Liver (tissue), 9 donors: ENCODE results near the gene LHFPL3. TPM values are rescaled to one million over a fixed set of nuclear protein-coding genes. Genes with fewer than 3 reads are reported as not detected.

Experiments used
- DNase-seq: peaks from one replicate; pipeline ENCODE4 v3.0.0-alpha.2; 2017; ENCODE audit warnings: low spot score
- H3K27ac ChIP-seq, 2 donors: one replicate each; pipeline ENCODE4 v1.7.0; 2013; ENCODE audit warnings: inconsistent platforms in 2 of 2, low read length in 2 of 2, control low read depth in 1 of 2, low read depth in 1 of 2, mild to moderate bottlenecking in 1 of 2
- H3K27me3 ChIP-seq, 4 donors: one replicate each; pipeline versions ENCODE4 v1.6.1 to v1.7.0; 2013; ENCODE audit warnings: low read length in 3 of 4, inconsistent platforms in 1 of 4, mild to moderate bottlenecking in 1 of 4, moderate library complexity in 1 of 4; ENCODE audit not compliant: control insufficient read depth in 4 of 4, insufficient read depth in 4 of 4
- H3K36me3 ChIP-seq, 4 donors: one replicate each; pipeline versions ENCODE4 v1.6.1 to v1.7.0; 2013; ENCODE audit warnings: low read length in 3 of 4, mild to moderate bottlenecking in 3 of 4, low read depth in 1 of 4, moderate library complexity in 1 of 4; ENCODE audit not compliant: control insufficient read depth in 4 of 4, insufficient read depth in 3 of 4
- H3K4me1 ChIP-seq, 4 donors: one replicate each; pipeline versions ENCODE4 v1.6.1 to v1.7.0; 2013; ENCODE audit warnings: low read length in 3 of 4, mild to moderate bottlenecking in 3 of 4, moderate library complexity in 1 of 4; ENCODE audit not compliant: control insufficient read depth in 4 of 4, insufficient read depth in 4 of 4
- H3K4me3 ChIP-seq, 3 donors: one replicate each; pipeline versions ENCODE4 v1.6.1 to v1.7.0; 2013; ENCODE audit warnings: low read length in 3 of 3, control low read depth in 1 of 3, low read depth in 1 of 3, mild to moderate bottlenecking in 1 of 3
- H3K9ac ChIP-seq, 2 donors: one replicate each; pipeline ENCODE4 v1.7.0; 2013; ENCODE audit warnings: low read length in 2 of 2, mild to moderate bottlenecking in 2 of 2, moderate library complexity in 2 of 2, control low read depth in 1 of 2, low read depth in 1 of 2
- H3K9me3 ChIP-seq, 4 donors: one replicate each; pipeline versions ENCODE4 v1.6.1 to v1.7.0; 2013; ENCODE audit warnings: low read length in 3 of 4; ENCODE audit not compliant: control insufficient read depth in 4 of 4
- EGR1 ChIP-seq, 2 donors: IDR thresholded peaks; 2 replicates each; pipeline ENCODE4 v1.6.1; 2016 to 2018; ENCODE audit warnings: antibody characterized with exemption in 2 of 2, low read depth in 2 of 2
- FOXA1 ChIP-seq: IDR thresholded peaks from 2 replicates; pipeline ENCODE4 v1.6.1; 2016; ENCODE audit warnings: antibody characterized with exemption
- HNF4G ChIP-seq: IDR thresholded peaks from 2 replicates; pipeline ENCODE4 v1.6.1; 2016; ENCODE audit warnings: antibody characterized with exemption
- JUND ChIP-seq, 2 donors: IDR thresholded peaks; 2 replicates each; pipeline ENCODE4 v1.6.1; 2016; ENCODE audit warnings: antibody characterized with exemption in 2 of 2
- RAD21 ChIP-seq, 2 donors: IDR thresholded peaks; 2 replicates each; pipeline ENCODE4 v1.6.1; 2016; ENCODE audit warnings: antibody characterized with exemption in 2 of 2, mild to moderate bottlenecking in 2 of 2
- TAF1 ChIP-seq: conservative IDR thresholded peaks from 2 replicates; pipeline ENCODE4 v1.6.1; 2016; ENCODE audit warnings: antibody characterized with exemption, mild to moderate bottlenecking
- WGBS: extraction: QIAGEN DNeasy Blood & Tissue Kit; methylation state at CpG from one replicate; pipeline ENCODE4 v1.1.7; 2013; 5-methylcytosine and 5-hydroxymethylcytosine counted together
- polyA plus RNA-seq, 2 donors: library from polyadenylated mRNA; stranded (reverse) in 1 of 2; unstranded in 1 of 2; fragments of 200-250 nt in 1 of 2; fragments of >200 nt in 1 of 2; fragmentation: Nextera tagmentation in 1 of 2; extraction: Ambion mirVana in 1 of 2; gene quantifications; one replicate each; pipeline versions ENCODE4 v1.2.1 to v1.2.3, GENCODE V29; 2013 to 2015
- total RNA-seq, 2 donors: library from RNA; depleted of rRNA; stranded (reverse); fragments of >200 nt; gene quantifications; one replicate each; pipeline ENCODE4 v1.2.3, GENCODE V29; 2014
- TF ChIP-seq, protein P1 (sequence below): IDR thresholded peaks from 2 replicates; pipeline ENCODE4 v1.6.1; 2016; ENCODE audit warnings: antibody characterized with exemption
- TF ChIP-seq, protein P2 (sequence below): IDR thresholded peaks from 2 replicates; pipeline ENCODE4 v1.6.1; 2016; ENCODE audit warnings: antibody characterized with exemption, mild to moderate bottlenecking
- TF ChIP-seq, protein P3 (sequence below): fragments of 150-350 bp; IDR thresholded peaks from 2 replicates; pipeline ENCODE4 v1.5.1; 2017; ENCODE audit warnings: improper control_type of control experiment, low read depth, low read length; ENCODE audit not compliant: missing input control
- donor health status: healthy.
- donor health status: healthy.
- donor health status: healthy.
- donor health status: healthy.
- donor health status: healthy.

Gene LHFPL3
- total and polyA plus RNA-seq, 4 donors = not detected

DNA sequence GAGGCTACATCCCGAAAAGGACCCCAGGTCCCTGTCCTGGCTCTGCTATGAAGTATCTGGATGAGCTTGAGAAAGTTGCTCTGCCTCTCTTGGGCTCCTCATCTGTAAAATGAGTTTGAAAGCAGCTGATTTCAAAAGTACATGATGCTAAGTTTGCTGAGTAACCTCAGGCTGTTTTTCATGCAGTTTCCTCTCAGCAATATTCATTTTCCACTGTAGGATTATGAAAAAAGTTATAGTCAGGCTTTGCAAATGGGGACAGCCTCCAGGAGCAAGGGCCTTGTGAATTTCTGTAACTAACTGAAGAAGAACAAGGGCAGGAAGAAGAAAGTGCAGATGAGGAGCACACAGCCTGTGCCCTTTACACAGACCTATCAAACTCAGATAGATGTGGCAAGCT is 518.3 kb downstream of the LHFPL3 start:
- WGBS = 56% methylated on average over 1 of the region's 1 CpG
- no peaks in the 10 kb centered on the region for H3K4me1 ChIP-seq
- no peak overlapping the region for H3K4me3 ChIP-seq
- peaks cover 0 to 12% (median 2%) of the 10 kb centered on the region in 4 donors for H3K27me3 ChIP-seq
- no peak for DNase-seq
- TF ChIP-seq, protein P1, sequence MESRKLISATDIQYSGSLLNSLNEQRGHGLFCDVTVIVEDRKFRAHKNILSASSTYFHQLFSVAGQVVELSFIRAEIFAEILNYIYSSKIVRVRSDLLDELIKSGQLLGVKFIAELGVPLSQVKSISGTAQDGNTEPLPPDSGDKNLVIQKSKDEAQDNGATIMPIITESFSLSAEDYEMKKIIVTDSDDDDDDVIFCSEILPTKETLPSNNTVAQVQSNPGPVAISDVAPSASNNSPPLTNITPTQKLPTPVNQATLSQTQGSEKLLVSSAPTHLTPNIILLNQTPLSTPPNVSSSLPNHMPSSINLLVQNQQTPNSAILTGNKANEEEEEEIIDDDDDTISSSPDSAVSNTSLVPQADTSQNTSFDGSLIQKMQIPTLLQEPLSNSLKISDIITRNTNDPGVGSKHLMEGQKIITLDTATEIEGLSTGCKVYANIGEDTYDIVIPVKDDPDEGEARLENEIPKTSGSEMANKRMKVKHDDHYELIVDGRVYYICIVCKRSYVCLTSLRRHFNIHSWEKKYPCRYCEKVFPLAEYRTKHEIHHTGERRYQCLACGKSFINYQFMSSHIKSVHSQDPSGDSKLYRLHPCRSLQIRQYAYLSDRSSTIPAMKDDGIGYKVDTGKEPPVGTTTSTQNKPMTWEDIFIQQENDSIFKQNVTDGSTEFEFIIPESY = no peak
- no peak for TF ChIP-seq TAF1
- TF ChIP-seq EGR1 (IDR thresholded peaks at IDR 0.05; ENCODE audit: low read depth in 2 of 2) = no peak
- TF ChIP-seq, protein P2, sequence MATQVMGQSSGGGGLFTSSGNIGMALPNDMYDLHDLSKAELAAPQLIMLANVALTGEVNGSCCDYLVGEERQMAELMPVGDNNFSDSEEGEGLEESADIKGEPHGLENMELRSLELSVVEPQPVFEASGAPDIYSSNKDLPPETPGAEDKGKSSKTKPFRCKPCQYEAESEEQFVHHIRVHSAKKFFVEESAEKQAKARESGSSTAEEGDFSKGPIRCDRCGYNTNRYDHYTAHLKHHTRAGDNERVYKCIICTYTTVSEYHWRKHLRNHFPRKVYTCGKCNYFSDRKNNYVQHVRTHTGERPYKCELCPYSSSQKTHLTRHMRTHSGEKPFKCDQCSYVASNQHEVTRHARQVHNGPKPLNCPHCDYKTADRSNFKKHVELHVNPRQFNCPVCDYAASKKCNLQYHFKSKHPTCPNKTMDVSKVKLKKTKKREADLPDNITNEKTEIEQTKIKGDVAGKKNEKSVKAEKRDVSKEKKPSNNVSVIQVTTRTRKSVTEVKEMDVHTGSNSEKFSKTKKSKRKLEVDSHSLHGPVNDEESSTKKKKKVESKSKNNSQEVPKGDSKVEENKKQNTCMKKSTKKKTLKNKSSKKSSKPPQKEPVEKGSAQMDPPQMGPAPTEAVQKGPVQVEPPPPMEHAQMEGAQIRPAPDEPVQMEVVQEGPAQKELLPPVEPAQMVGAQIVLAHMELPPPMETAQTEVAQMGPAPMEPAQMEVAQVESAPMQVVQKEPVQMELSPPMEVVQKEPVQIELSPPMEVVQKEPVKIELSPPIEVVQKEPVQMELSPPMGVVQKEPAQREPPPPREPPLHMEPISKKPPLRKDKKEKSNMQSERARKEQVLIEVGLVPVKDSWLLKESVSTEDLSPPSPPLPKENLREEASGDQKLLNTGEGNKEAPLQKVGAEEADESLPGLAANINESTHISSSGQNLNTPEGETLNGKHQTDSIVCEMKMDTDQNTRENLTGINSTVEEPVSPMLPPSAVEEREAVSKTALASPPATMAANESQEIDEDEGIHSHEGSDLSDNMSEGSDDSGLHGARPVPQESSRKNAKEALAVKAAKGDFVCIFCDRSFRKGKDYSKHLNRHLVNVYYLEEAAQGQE = no peak
- TF ChIP-seq HNF4G = no peak
- no peak for TF ChIP-seq RAD21 (IDR thresholded peaks at IDR 0.05)
- no peak for TF ChIP-seq FOXA1
- no peak overlapping the region for H3K9ac ChIP-seq
- H3K9me3 ChIP-seq = no peaks in the 10 kb centered on the region
- no peaks in the 10 kb centered on the region for H3K36me3 ChIP-seq
- no peak overlapping the region for H3K27ac ChIP-seq

DNA sequence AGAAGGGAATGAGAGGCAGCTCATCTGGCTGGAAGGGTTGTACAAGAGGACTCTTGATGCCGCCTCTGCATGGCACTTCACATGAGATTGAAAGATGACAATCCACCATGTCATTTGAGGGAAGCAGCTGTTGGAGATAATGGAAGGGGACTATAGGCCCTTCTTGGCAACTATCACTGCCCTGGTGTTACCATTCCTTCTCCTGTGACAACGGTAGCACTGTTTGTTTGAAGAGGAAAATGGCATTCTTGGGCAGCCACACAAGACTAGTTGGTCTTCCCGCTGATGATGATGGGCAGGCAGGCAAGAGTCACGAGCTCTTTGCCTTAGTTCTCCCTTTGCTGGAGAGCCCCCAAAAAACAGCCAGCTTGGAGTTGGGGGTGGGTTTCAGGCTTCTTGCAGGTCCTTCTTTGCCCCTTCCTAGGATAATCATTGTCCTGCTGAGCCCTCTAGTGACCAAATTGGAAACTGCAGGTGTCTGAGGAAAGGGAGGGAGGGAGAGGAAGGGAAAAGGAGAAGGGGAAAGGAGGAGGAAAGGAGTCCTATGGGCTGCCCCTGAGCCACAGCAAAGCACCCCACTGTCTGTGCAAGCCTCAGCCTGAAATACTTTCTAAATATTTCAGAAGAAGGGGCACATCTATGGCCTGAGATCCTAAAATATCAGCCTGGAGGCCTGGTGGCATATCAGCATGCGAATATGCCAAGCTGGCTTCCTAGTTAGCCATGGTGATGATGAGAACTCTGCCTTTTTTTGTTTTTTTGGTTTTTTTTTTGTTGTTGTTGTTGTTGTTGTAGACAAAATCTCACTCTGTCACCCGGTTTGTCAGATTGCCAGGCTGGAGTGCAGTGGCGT is 520.0 kb downstream of the LHFPL3 start:
- no peak overlapping the region for H3K4me3 ChIP-seq
- H3K9me3 ChIP-seq = no peaks in the 10 kb centered on the region
- TF ChIP-seq, protein P3, sequence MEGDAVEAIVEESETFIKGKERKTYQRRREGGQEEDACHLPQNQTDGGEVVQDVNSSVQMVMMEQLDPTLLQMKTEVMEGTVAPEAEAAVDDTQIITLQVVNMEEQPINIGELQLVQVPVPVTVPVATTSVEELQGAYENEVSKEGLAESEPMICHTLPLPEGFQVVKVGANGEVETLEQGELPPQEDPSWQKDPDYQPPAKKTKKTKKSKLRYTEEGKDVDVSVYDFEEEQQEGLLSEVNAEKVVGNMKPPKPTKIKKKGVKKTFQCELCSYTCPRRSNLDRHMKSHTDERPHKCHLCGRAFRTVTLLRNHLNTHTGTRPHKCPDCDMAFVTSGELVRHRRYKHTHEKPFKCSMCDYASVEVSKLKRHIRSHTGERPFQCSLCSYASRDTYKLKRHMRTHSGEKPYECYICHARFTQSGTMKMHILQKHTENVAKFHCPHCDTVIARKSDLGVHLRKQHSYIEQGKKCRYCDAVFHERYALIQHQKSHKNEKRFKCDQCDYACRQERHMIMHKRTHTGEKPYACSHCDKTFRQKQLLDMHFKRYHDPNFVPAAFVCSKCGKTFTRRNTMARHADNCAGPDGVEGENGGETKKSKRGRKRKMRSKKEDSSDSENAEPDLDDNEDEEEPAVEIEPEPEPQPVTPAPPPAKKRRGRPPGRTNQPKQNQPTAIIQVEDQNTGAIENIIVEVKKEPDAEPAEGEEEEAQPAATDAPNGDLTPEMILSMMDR = peak; percentile 79
- peak; percentile 74 to 85 for TF ChIP-seq RAD21 (IDR thresholded peaks at IDR 0.05)
- no peak for TF ChIP-seq JUND (IDR thresholded peaks at IDR 0.05)
- no peaks in the 10 kb centered on the region for H3K36me3 ChIP-seq
- WGBS = 51% methylated on average over 7 of the region's 7 CpGs
- peak; percentile 66 for DNase-seq
- peaks cover 0 to 8% (median 0%) of the 10 kb centered on the region in 4 donors for H3K4me1 ChIP-seq
- peak overlapping the region in 1 of 2 donors; percentile 19 for H3K9ac ChIP-seq
- H3K27me3 ChIP-seq = peaks cover 0 to 12% (median 2%) of the 10 kb centered on the region in 4 donors
- no peak overlapping the region for H3K27ac ChIP-seq
